Endodermal cell (in vitro differentiated cells): Measurements from ENCODE around the gene DNAJC1. TPM values are rescaled to one million over a fixed set of nuclear protein-coding genes. Genes with fewer than 3 reads are reported as not detected.

ENCODE experiments used
- DNase-seq: peaks from one replicate; pipeline ENCODE4 v3.0.0-alpha.2; 2017
- H3K27ac ChIP-seq: 2 replicates; pipeline ENCODE4 v1.5.1; 2013; ENCODE audit warnings: mild to moderate bottlenecking, low read depth, low read length, moderate library complexity
- H3K27me3 ChIP-seq: 2 replicates; pipeline ENCODE4 v1.6.1; 2013; ENCODE audit warnings: mild to moderate bottlenecking, low read length, moderate library complexity; ENCODE audit not compliant: insufficient read depth, control insufficient read depth, poor library complexity, severe bottlenecking
- H3K36me3 ChIP-seq: 2 replicates; pipeline ENCODE4 v1.7.0; 2013; ENCODE audit warnings: mild to moderate bottlenecking, low read length, moderate library complexity; ENCODE audit not compliant: control insufficient read depth, insufficient read depth
- H3K4me1 ChIP-seq: one replicate; pipeline ENCODE4 v1.7.0; 2013; ENCODE audit warnings: low read length; ENCODE audit not compliant: control insufficient read depth, insufficient read depth
- H3K4me3 ChIP-seq: 2 replicates; pipeline ENCODE4 v1.5.1; 2013; ENCODE audit warnings: mild to moderate bottlenecking, low read length, moderate library complexity
- H3K9ac ChIP-seq: 2 replicates; pipeline ENCODE4 v1.6.1; 2013; ENCODE audit warnings: mild to moderate bottlenecking, low read length, moderate library complexity; ENCODE audit not compliant: poor library complexity, severe bottlenecking; ENCODE audit errors: extremely low read depth
- H3K9me3 ChIP-seq: 2 replicates; pipeline ENCODE4 v1.6.1; 2013; ENCODE audit warnings: mild to moderate bottlenecking, low read length, moderate library complexity; ENCODE audit not compliant: control insufficient read depth
- H3K27ac Mint-ChIP-seq: 2 replicates; pipeline ENCODE4 v1.8.0; 2020; ENCODE audit warnings: mixed read lengths
- H3K27me3 Mint-ChIP-seq: 2 replicates; pipeline ENCODE4 v1.8.0; 2021; ENCODE audit warnings: mild to moderate bottlenecking, mixed read lengths; ENCODE audit not compliant: insufficient read depth
- H3K36me3 Mint-ChIP-seq: 2 replicates; pipeline ENCODE4 v1.8.0; 2020; ENCODE audit warnings: low read depth, mixed read lengths
- H3K4me1 Mint-ChIP-seq: 2 replicates; pipeline ENCODE4 v1.8.0; 2020; ENCODE audit warnings: mixed read lengths
- H3K4me3 Mint-ChIP-seq: 2 replicates; pipeline ENCODE4 v1.8.0; 2020; ENCODE audit warnings: mild to moderate bottlenecking, moderate library complexity, mixed read lengths
- H3K9me3 Mint-ChIP-seq: 2 replicates; pipeline ENCODE4 v1.8.0; 2020; ENCODE audit warnings: mild to moderate bottlenecking, mixed read lengths
- CTCF ChIP-seq: fragments of 200-600 bp; sonication (generic); conservative IDR thresholded peaks from 2 replicates; pipeline ENCODE4 v1.5.0; 2021; ENCODE audit warnings: antibody characterized with exemption, mild to moderate bottlenecking
- WGBS, 2 experiments: methylation state at CpG; one replicate each; pipeline versions ENCODE4 v1.1.5 to v1.1.7; 2013; ENCODE audit warnings: missing lambda C conversion rate in 2 of 2, mixed read lengths in 1 of 2; ENCODE audit not compliant: insufficient coverage in 1 of 2, insufficient read length in 1 of 2; 5-methylcytosine and 5-hydroxymethylcytosine counted together
- total RNA-seq, 2 donors: library from RNA; stranded (reverse); fragmentation: NEBNext Ultra II Directional in 1 of 2; extraction: Animal tissue kit (Norgen Biotek cat#: 25700) in 1 of 2; gene quantifications; 2 replicates in 1 of 2; 3 replicates in 1 of 2; pipeline ENCODE4 v1.2.1, GENCODE V29; 2021

Gene DNAJC1
- total RNA-seq, 2 donors from 2014 or later: 23.5 to 30.4 TPM

- H3K36me3 ChIP-seq: no peaks in the 10 kb centered on the region
Measured at GRCh38 chr10:22029445-22030236, 26.1 kb upstream of the DNAJC1 start.

GRCh38 chr10:22027364-22028238 lies 24.1 kb upstream of the DNAJC1 start:
- H3K27me3 Mint-ChIP-seq: peaks cover 2% of the 10 kb centered on the region
- Histone ChIP-seq H3K9ac (no peak overlapping the region), H3K4me1 (no peaks in the 10 kb centered on the region), H3K27me3 (no peaks in the 10 kb centered on the region), H3K4me3 (no peak overlapping the region), H3K27ac (no peak overlapping the region), H3K9me3 (peaks cover 53% of the 10 kb centered on the region), H3K36me3 (no peaks in the 10 kb centered on the region)
- WGBS, 2 experiments: 84 to 95% methylated on average over 7 of the region's 7 CpGs
- H3K36me3 Mint-ChIP-seq: peaks cover 2% of the 10 kb centered on the region
- peaks cover 30% of the 10 kb centered on the region for H3K9me3 Mint-ChIP-seq
- no peaks in the 10 kb centered on the region for H3K4me1 Mint-ChIP-seq
- no peak overlapping the region for H3K27ac Mint-ChIP-seq
- TF ChIP-seq CTCF: no peak
- no peak overlapping the region for H3K4me3 Mint-ChIP-seq
- DNase-seq: no peak

More at GRCh38 chr10:22029445-22030236, 26.1 kb upstream of the DNAJC1 start:
- WGBS, 2 experiments: 87 to 91% methylated on average over 9 to 12 of the region's 12 CpGs
- H3K27ac ChIP-seq: no peak overlapping the region
- no peaks in the 10 kb centered on the region for H3K4me1 ChIP-seq
- DNase-seq: no peak
- H3K4me3 ChIP-seq: no peak overlapping the region
- Mint-ChIP-seq H3K4me1 (no peaks in the 10 kb centered on the region), H3K27ac (no peak overlapping the region), H3K9me3 (peaks cover 32% of the 10 kb centered on the region), H3K27me3 (peaks cover 2% of the 10 kb centered on the region), H3K36me3 (peaks cover 2% of the 10 kb centered on the region), H3K4me3 (no peak overlapping the region)
- H3K9me3 ChIP-seq: peaks cover 47% of the 10 kb centered on the region
- H3K27me3 ChIP-seq: no peaks in the 10 kb centered on the region
- no peak overlapping the region for H3K9ac ChIP-seq
- no peak for TF ChIP-seq CTCF

- H3K9me3 ChIP-seq: peaks cover 45% of the 10 kb centered on the region
- Mint-ChIP-seq H3K27me3 (peaks cover 1% of the 10 kb centered on the region), H3K9me3 (peaks cover 25% of the 10 kb centered on the region), H3K4me1 (no peaks in the 10 kb centered on the region), H3K36me3 (no peaks in the 10 kb centered on the region), H3K4me3 (no peak overlapping the region), H3K27ac (no peak overlapping the region)
- no peak overlapping the region for H3K4me3 ChIP-seq
- H3K4me1 ChIP-seq: no peaks in the 10 kb centered on the region
- no peaks in the 10 kb centered on the region for H3K27me3 ChIP-seq
- no peak overlapping the region for H3K27ac ChIP-seq
- no peaks in the 10 kb centered on the region for H3K36me3 ChIP-seq
- no peak for DNase-seq
- 93% methylated on average over 1 of the region's 1 CpG; no CpG with 5 or more reads in 1 of the 2 experiments for WGBS, 2 experiments
- no peak for TF ChIP-seq CTCF
- no peak overlapping the region for H3K9ac ChIP-seq
Measured at GRCh38 chr10:22026287-22026686, 22.8 kb upstream of the DNAJC1 start.
